Measurements from ENCODE around the gene CNTFR.
A peak's percentile ranks its signal among the peaks of the same experiment; 100 is the strongest.

GRCh38 chr9:34591248-34591916 is 1.9 kb upstream of the CNTFR start:
- TF ChIP-seq CTCF (IDR thresholded peaks at IDR 0.05) (peak in 3 of 4 experiments; percentile 87 to 99 (median 94)), POLR2AphosphoS5 (IDR thresholded peaks at IDR 0.05) (peak; percentile 11), POLR2A (IDR thresholded peaks at IDR 0.05) (no peak), EP300 (IDR thresholded peaks at IDR 0.05) (no peak)
